ENCODE data around the gene AHDC1. TPM values are rescaled to one million over a fixed set of nuclear protein-coding genes. Genes with fewer than 3 reads are reported as not detected.
A peak's percentile ranks its signal among the peaks of the same experiment; 100 is the strongest.

Gene AHDC1
- total and polyA plus RNA-seq, 2 of the 13 experiments (the other 11 are each of a cell fraction or from before 2014, with no cell fraction given) = 1.0 to 2.7 TPM

- TF ChIP-seq ZFP91 (CRISPR knock-in tag; IDR thresholded peaks at IDR 0.05; ENCODE audit: borderline replicate concordance) = peak; percentile 12; the same call in 1 of the 2 replicates
- TF ChIP-seq, protein P1, sequence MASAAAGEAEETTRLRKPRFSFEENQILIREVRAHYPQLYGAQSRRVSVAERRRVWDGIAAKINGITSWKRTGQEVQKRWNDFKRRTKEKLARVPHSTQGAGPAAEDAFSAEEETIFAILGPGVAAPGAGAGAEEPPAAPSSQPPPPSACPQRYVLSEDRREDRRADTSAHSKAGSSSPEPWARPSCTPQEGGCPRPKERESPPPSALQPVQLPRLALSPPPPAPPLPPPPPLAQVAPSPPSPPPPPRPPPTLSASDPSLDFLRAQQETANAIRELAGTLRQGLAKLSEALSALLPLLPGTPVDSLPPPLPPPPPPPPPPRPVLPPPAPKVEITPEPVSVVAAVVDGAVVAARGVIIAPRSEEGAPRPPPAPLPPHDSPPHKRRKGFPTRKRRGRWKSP (CRISPR knock-in tag; IDR thresholded peaks at IDR 0.05) = 0 out of 2 replicates have a peak, but pooled peaks have one; percentile 14
- peak; percentile 41; the same call in 1 of the 2 replicates for TF ChIP-seq CCDC6 (CRISPR knock-in tag; IDR thresholded peaks at IDR 0.05)
- TF ChIP-seq MIXL1 (CRISPR knock-in tag; IDR thresholded peaks at IDR 0.05) = peak; percentile 15; the same call in 1 of the 2 replicates
- peak; percentile 30; the same call in 1 of the 2 replicates for TF ChIP-seq HOXA3 (CRISPR knock-in tag; IDR thresholded peaks at IDR 0.05)
- peak; percentile 87 for TF ChIP-seq SMC3 (IDR thresholded peaks at IDR 0.05; ENCODE audit: low read length)
- peak; percentile 40; the same call in 1 of the 2 replicates for TF ChIP-seq HNF1B (CRISPR knock-in tag; IDR thresholded peaks at IDR 0.05)
- TF ChIP-seq IRF2 (CRISPR knock-in tag; IDR thresholded peaks at IDR 0.05) = 0 out of 2 replicates have a peak, but pooled peaks have one; percentile 28
- peak; percentile 92 for TF ChIP-seq RAD21 (CRISPR knock-in tag; IDR thresholded peaks at IDR 0.05)
Measured at GRCh38 chr1:27605796-27606707, 2.1 kb upstream of the AHDC1 start (continued).

Measured in HepG2 (cell line).